Placental epithelial cell (primary cell): ENCODE measurements around the gene PSMC3. TPM values are rescaled to one million over a fixed set of nuclear protein-coding genes. Genes with fewer than 3 reads are reported as not detected.

Source experiments
- small RNA-seq: library from RNA; depleted of rRNA; stranded (forward); fragments of <200 nt; gene quantifications from one replicate; pipeline ENCODE3, GENCODE V24; 2012
- total RNA-seq: library from RNA; depleted of rRNA; stranded (reverse); fragments of >200 nt; gene quantifications from 2 replicates; pipeline ENCODE4 v1.2.3, GENCODE V29; 2012

PSMC3 gene
- total RNA-seq: 122 and 195 TPM in 2 replicates

GRCh38 chr11:47426062-47426956 is at the start of gene PSMC3:
Gene PSMC3, minus strand, starts transcription at chr11:47426439. Its CDS starts 160 bp downstream, at chr11:47426279.

GRCh38 chr11:47448566-47449427 is 22.6 kb upstream of the PSMC3 start, which contains the start of gene RAPSN:
Gene RAPSN, minus strand, starts transcription at chr11:47449136. Its CDS starts 172 bp downstream, at chr11:47448964.

GRCh38 chr11:47407746-47408590 is 18.3 kb downstream of the PSMC3 start, which contains the start of gene SLC39A13:
Gene SLC39A13, plus strand, starts transcription at chr11:47408590. Its CDS starts 1,505 bp downstream, at chr11:47410095.

GRCh38 chr11:47378010-47378835 is 48.0 kb downstream of the PSMC3 start, which contains the start of gene SPI1:
Gene SPI1, minus strand, starts transcription at chr11:47378547. Its CDS starts 194 bp downstream, at chr11:47378353.

Small RNA genes lying within 50 kb of the gene (small RNA-seq; reads per million reads assigned to genes)
- gene MIR4487: not detected

Other genes starting within 250 kb of the PSMC3 start
- gene ARFGAP2, start 249.6 kb downstream of the PSMC3 start, total RNA-seq: 155 and 205 TPM in 2 replicates
- 122 and 129 TPM in 2 replicates for gene PACSIN3, start 240.0 kb downstream of the PSMC3 start, total RNA-seq
- 71.1 and 89.3 TPM in 2 replicates for gene DDB2, start 211.5 kb downstream of the PSMC3 start, total RNA-seq
- gene ACP2, start 177.6 kb downstream of the PSMC3 start, total RNA-seq: 38.4 and 54.6 TPM in 2 replicates
- gene NR1H3, start 168.4 kb downstream of the PSMC3 start, total RNA-seq: 12.2 and 13.2 TPM in 2 replicates
- 32.8 and 39.3 TPM in 2 replicates for gene MADD, start 156.3 kb downstream of the PSMC3 start, total RNA-seq
- not detected in 2 replicates for gene MYBPC3, start 73.7 kb downstream of the PSMC3 start, total RNA-seq
- not detected in 2 replicates for gene SPI1, start 47.9 kb downstream of the PSMC3 start, total RNA-seq
- gene SLC39A13, start 17.8 kb downstream of the PSMC3 start, total RNA-seq: 51.0 and 138 TPM in 2 replicates
- 0.79 and 1.6 TPM in 2 replicates for gene RAPSN, start 22.7 kb upstream of the PSMC3 start, total RNA-seq
- gene CELF1, start 126.7 kb upstream of the PSMC3 start, total RNA-seq: 84.4 and 123 TPM in 2 replicates
- 38.1 and 79.4 TPM in 2 replicates for gene PTPMT1, start 139.2 kb upstream of the PSMC3 start, total RNA-seq
- 20.4 and 34.4 TPM in 2 replicates for gene KBTBD4, start 152.5 kb upstream of the PSMC3 start, total RNA-seq
- 53.0 and 71.9 TPM in 2 replicates for gene NDUFS3, start 152.6 kb upstream of the PSMC3 start, total RNA-seq
- under 0.01 TPM in 1 of 2 replicates, not detected in the other for gene FAM180B, start 160.2 kb upstream of the PSMC3 start, total RNA-seq
- 2.0 and 3.6 TPM in 2 replicates for gene C1QTNF4, start 168.0 kb upstream of the PSMC3 start, total RNA-seq
- 41.2 and 117 TPM in 2 replicates for gene MTCH2, start 216.1 kb upstream of the PSMC3 start, total RNA-seq